Measurements from ENCODE around the gene SNN. TPM values are rescaled to one million over a fixed set of nuclear protein-coding genes. Genes with fewer than 3 reads are reported as not detected.
A peak's percentile ranks its signal among the peaks of the same experiment; 100 is the strongest.

SNN gene
- total and polyA plus RNA-seq, 2 of the 4 experiments (the other 2 are of a cell fraction), result 10.0 to 13.0 TPM

DNA sequence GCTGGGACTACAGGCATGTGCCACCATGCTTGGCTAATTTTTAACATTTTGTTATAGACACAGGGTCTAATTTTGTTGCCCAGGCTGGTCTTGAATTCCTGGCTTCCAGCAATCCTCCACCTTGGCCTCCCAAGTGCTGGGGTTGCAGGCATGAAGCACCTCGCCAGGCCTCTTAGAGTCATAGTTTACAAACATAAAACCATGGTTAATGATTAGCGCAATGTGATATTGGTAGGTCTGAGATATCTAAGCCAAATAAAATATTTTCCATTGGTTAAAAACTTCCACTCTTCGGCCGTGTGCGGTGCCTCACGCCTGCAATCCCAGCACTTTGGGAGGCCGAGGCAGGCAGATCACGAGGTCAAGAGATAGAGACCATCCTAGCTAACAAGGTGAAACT is 57.8 kb downstream of the SNN start:
- DNase-seq (no peak), ATAC-seq (ENCODE audit: low read depth) (no peak)
- intact Hi-C loops (cut with micrococcal nuclease) (loop anchor here (5.0 kb wide), 1 partner anchor 84 kb away; no protein-coding TSS in a partner anchor), in situ Hi-C loops (cut with MboI; ENCODE audit: low sequenced_read_pairs) (no loop called here), dilution Hi-C loops (cut with HindIII; ENCODE audit: low sequenced_read_pairs, unreplicated experiment) (no loop called here)
- WGBS, 2 experiments (ENCODE audit: extremely low coverage in 2 of 2, insufficient read length in 1 of 2), result no CpG with 5 or more reads among the region's 8 CpGs
- Histone ChIP-seq H3K4ac (ENCODE audit: low read depth, low read length) (0 out of 2 replicates have a peak overlapping the region, but pooled peaks have one; percentile 4), H3K18ac (ENCODE audit: low read depth, low read length) (peak overlapping the region; percentile 38; the same call in 1 of the 2 replicates), H3K4me2 (ENCODE audit: low read depth, low read length) (peak overlapping the region; percentile 10; the same call in 1 of the 2 replicates), H3K56ac (ENCODE audit: extremely low read depth, insufficient read depth, low read length) (no peak overlapping the region), H3K4me1 (ENCODE audit: control insufficient read depth, insufficient read depth, low read length) (peaks cover 5% of the 10 kb centered on the region), H4K91ac (ENCODE audit: insufficient read depth, low read depth, low read length) (no peak overlapping the region), H2AFZ (replicated peaks; ENCODE audit: low read length, poor library complexity) (no peak overlapping the region), H3K9me3 (ENCODE audit: control insufficient read depth, insufficient read depth, low read length) (no peaks in the 10 kb centered on the region), H2AK5ac (ENCODE audit: low read depth, low read length) (no peak overlapping the region), H3K27ac (ENCODE audit: insufficient read depth, low read length) (peak overlapping the region; percentile 89; the same call in 1 of the 2 replicates), H2BK20ac (ENCODE audit: low read depth, low read length) (no peak overlapping the region), H2BK5ac (ENCODE audit: low read depth, low read length, poor library complexity, severe bottlenecking) (peak overlapping the region; percentile 70), H3K23ac (ENCODE audit: low read depth, low read length) (no peak overlapping the region), H3K27me3 (ENCODE audit: control insufficient read depth, insufficient read depth, low read length) (no peaks in the 10 kb centered on the region), H3K9ac (ENCODE audit: low read depth, low read length) (no peak overlapping the region), H4K8ac (ENCODE audit: low read depth in 2 of 2, low read length in 2 of 2) (no peak overlapping the region), H2BK120ac (ENCODE audit: low read depth, low read length) (no peak overlapping the region), H3K4me3 (ENCODE audit: insufficient read depth, low read depth, low read length) (no peak overlapping the region), H2AK9ac (replicated peaks; ENCODE audit: low read depth, low read length, poor library complexity) (no peak overlapping the region), H3K36me3 (ENCODE audit: control insufficient read depth, insufficient read depth, low read length) (peaks cover 22% of the 10 kb centered on the region), H3K9me1 (ENCODE audit: insufficient read depth, low read length) (peaks cover 4% of the 10 kb centered on the region; the same call in 1 of the 2 replicates), H4K5ac (ENCODE audit: low read depth, low read length) (peak overlapping the region; percentile 32; the same call in 1 of the 2 replicates), H2BK15ac (ENCODE audit: low read depth, low read length) (no peak overlapping the region), H4K20me1 (ENCODE audit: insufficient read depth, low read length) (peaks cover 9% of the 10 kb centered on the region; the same call in 1 of the 2 replicates), H3K79me1 (ENCODE audit: low read depth in 1 of 2, low read length in 2 of 2) (peaks cover 46 to 54% of the 10 kb centered on the region in 2 experiments), H3K14ac (replicated peaks; ENCODE audit: low read depth, low read length) (no peak overlapping the region)
- TF ChIP-seq MXI1 (IDR thresholded peaks at IDR 0.05; ENCODE audit: borderline replicate concordance, low read depth, low read length), result no peak
- no peak for TF ChIP-seq MAZ (IDR thresholded peaks at IDR 0.05; ENCODE audit: borderline replicate concordance, low read depth, low read length)
- no peak for TF ChIP-seq SMC3 (IDR thresholded peaks at IDR 0.05; ENCODE audit: low read depth, low read length)
- TF ChIP-seq POLR2A (IDR thresholded peaks at IDR 0.05; ENCODE audit: low read depth, low read length), result no peak
- TF ChIP-seq, protein P1, sequence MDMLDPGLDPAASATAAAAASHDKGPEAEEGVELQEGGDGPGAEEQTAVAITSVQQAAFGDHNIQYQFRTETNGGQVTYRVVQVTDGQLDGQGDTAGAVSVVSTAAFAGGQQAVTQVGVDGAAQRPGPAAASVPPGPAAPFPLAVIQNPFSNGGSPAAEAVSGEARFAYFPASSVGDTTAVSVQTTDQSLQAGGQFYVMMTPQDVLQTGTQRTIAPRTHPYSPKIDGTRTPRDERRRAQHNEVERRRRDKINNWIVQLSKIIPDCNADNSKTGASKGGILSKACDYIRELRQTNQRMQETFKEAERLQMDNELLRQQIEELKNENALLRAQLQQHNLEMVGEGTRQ (IDR thresholded peaks at IDR 0.05; ENCODE audit: low read depth, low read length), result no peak
- no peak for TF ChIP-seq RAD21 (IDR thresholded peaks at IDR 0.05; ENCODE audit: low read length)
- no peak for TF ChIP-seq FOS (IDR thresholded peaks at IDR 0.05; ENCODE audit: low read depth, low read length)
- TF ChIP-seq, protein P2, sequence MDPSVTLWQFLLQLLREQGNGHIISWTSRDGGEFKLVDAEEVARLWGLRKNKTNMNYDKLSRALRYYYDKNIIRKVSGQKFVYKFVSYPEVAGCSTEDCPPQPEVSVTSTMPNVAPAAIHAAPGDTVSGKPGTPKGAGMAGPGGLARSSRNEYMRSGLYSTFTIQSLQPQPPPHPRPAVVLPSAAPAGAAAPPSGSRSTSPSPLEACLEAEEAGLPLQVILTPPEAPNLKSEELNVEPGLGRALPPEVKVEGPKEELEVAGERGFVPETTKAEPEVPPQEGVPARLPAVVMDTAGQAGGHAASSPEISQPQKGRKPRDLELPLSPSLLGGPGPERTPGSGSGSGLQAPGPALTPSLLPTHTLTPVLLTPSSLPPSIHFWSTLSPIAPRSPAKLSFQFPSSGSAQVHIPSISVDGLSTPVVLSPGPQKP (IDR thresholded peaks at IDR 0.05; ENCODE audit: borderline replicate concordance, low read depth, low read length), result no peak
- TF ChIP-seq NFE2L2 (IDR thresholded peaks at IDR 0.05; ENCODE audit: low read depth, low read length), result no peak
- no peak for TF ChIP-seq CEBPB (IDR thresholded peaks at IDR 0.05; ENCODE audit: low read depth, low read length)
- TF ChIP-seq RCOR1 (IDR thresholded peaks at IDR 0.05; ENCODE audit: insufficient replicate concordance, low read length), result no peak
- ChIA-PET CTCF (interaction anchor here (0.6 kb wide), 1 partner anchor 11 kb away, joined by 4 read pairs; no protein-coding TSS in a partner anchor), POLR2A (ENCODE audit: unreplicated experiment) (no interaction called here)
- BruUV-seq (replicated peaks), result no TSS peak
